Ovary (tissue), 9 donors: ENCODE measurements around the gene PFKFB2. TPM values are rescaled to one million over a fixed set of nuclear protein-coding genes. Genes with fewer than 3 reads are reported as not detected.

Experiments used
- DNase-seq, 5 donors: peaks; one replicate each; pipeline ENCODE4 v3.0.0-alpha.2; 2019 to 2020
- H3K27ac ChIP-seq, 2 donors: fragments of 200-600 bp; one replicate each; pipeline versions ENCODE4 v1.5.1 to v1.8.0; 2019 to 2022
- H3K27me3 ChIP-seq: fragments of 200-600 bp; one replicate; pipeline ENCODE4 v1.8.0; 2022
- H3K36me3 ChIP-seq: fragments of 200-600 bp; sonication (generic); one replicate; pipeline ENCODE4 v1.5.1; 2019
- H3K4me1 ChIP-seq: one replicate; pipeline ENCODE4 v1.8.1; 2013; ENCODE audit warnings: mild to moderate bottlenecking, moderate library complexity; ENCODE audit not compliant: insufficient read depth
- H3K4me3 ChIP-seq: fragments of 200-600 bp; sonication (generic); one replicate; pipeline ENCODE4 v1.5.1; 2017
- H3K9me3 ChIP-seq, 2 donors: fragments of 200-600 bp in 1 of 2; sonication (generic) in 1 of 2; one replicate each; pipeline versions ENCODE4 v1.5.1 to v1.8.1; 2013 to 2019; ENCODE audit warnings: mild to moderate bottlenecking in 1 of 2, moderate library complexity in 1 of 2
- CTCF ChIP-seq, 3 donors: fragments of 450-650 bp in 2 of 3; fragments of 200-600 bp in 1 of 3; IDR thresholded peaks; one replicate each; pipeline versions ENCODE4 v1.5.1 to v1.8.0; 2016 to 2022; ENCODE audit warnings: antibody characterized with exemption in 3 of 3, mild to moderate bottlenecking in 1 of 3
- EP300 ChIP-seq: sonication (generic); formaldehyde crosslinking; IDR thresholded peaks from one replicate; pipeline ENCODE4 v1.6.1; 2017; ENCODE audit warnings: antibody characterized with exemption
- POLR2A ChIP-seq: fragments of 450-650 bp; IDR thresholded peaks from one replicate; pipeline ENCODE4 v1.6.1; 2017; ENCODE audit warnings: antibody characterized with exemption, mild to moderate bottlenecking, moderate library complexity
- WGBS, 3 donors: extraction: QIAGEN DNeasy Blood & Tissue Kit in 1 of 3; methylation state at CpG; one replicate each; pipeline versions ENCODE4 v1.1.5 to v1.1.7; 2013 to 2017; 5-methylcytosine and 5-hydroxymethylcytosine counted together
- intact Hi-C, 4 donors: fragments of 100-400 bp; cut with DNase I; formaldehyde crosslinking; loops; one replicate each; pipeline versions ENCODE4 v1.11.0 to v1.15.1; 2022 to 2023
- polyA plus RNA-seq, 2 donors: library from polyadenylated mRNA; stranded (reverse); fragments of 200-250 nt in 1 of 2; fragments of 350-450 nt in 1 of 2; fragmentation: Illumina TruSeq in 1 of 2; extraction: RNeasy Lipid Tissue Mini Kit (QIAGEN cat#74804) in 1 of 2; gene quantifications; one replicate each; pipeline ENCODE4 v1.2.3, GENCODE V29; 2013 to 2014
- total RNA-seq, 7 donors: library from RNA; depleted of rRNA in 2 of 7; stranded (reverse); fragments of >200 nt in 2 of 7; fragmentation: NEBNext Ultra II Directional in 3 of 7; extraction: Animal tissue kit (Norgen Biotek cat#: 25700) in 3 of 7; gene quantifications; one replicate each; pipeline versions ENCODE4 v1.1.0 to v1.2.4, GENCODE V29; 2016 to 2023
- donor health status: DM: no; HTN: no; CAD: no; lungs with moderate emphysema.
- donor health status: DM: no; HTN: no; CAD: no.
- donor health status: Bipolar disorder and iron deficiency.
- donor health status: DM: yes; HTN: yes; CAD: no.
- donor health status: DM: no; HTN: no; CAD: no.
- donor health status: DM: yes; HTN: yes; CAD: no.

Gene PFKFB2
- total and polyA plus RNA-seq, 9 donors: 3.0 to 11.4 (median 7.7) TPM

GRCh38 chr1:207017615-207018559 lies 35.2 kb upstream of the PFKFB2 start:
- WGBS, 3 donors: 30 to 51% (median 33%) methylated on average over 7 of the region's 7 CpGs
- no peak overlapping the region for H3K27ac ChIP-seq
- H3K4me1 ChIP-seq: no peaks in the 10 kb centered on the region
- H3K36me3 ChIP-seq: no peaks in the 10 kb centered on the region
- H3K4me3 ChIP-seq: no peak overlapping the region
- H3K27me3 ChIP-seq: no peaks in the 10 kb centered on the region
- no peak for DNase-seq
- TF ChIP-seq CTCF (IDR thresholded peaks at IDR 0.05) (no peak), POLR2A (no peak), EP300 (no peak)
- no peaks in the 10 kb centered on the region for H3K9me3 ChIP-seq
- intact Hi-C loops: no loop called here

DNA sequence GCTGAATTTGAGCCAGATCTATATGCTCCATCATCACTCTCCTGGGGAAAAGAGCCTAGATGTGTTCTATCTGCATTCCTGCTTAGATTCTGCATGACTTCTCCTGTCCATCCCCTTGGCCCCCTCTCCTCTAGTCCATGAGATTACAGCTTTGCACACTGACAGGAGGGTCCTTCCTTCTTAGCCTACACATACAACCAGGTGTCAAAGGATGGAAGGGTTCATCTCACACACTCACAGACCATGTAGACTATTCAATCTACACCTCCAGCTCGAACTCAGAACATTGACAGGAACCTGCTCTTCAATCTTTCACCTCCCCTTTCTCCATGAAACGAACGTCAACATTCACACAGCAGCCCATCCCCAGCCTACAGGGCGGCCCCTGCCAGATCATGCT lies 34.4 kb upstream of the PFKFB2 start:
- no peak overlapping the region for H3K4me3 ChIP-seq
- no peaks in the 10 kb centered on the region for H3K4me1 ChIP-seq
- no peaks in the 10 kb centered on the region for H3K27me3 ChIP-seq
- no peaks in the 10 kb centered on the region for H3K9me3 ChIP-seq
- DNase-seq: no peak
- no peak overlapping the region for H3K27ac ChIP-seq
- no peaks in the 10 kb centered on the region for H3K36me3 ChIP-seq
- WGBS, 3 donors: 86 to 94% (median 93%) methylated on average over 4 of the region's 4 CpGs
- intact Hi-C loops: no loop called here
- TF ChIP-seq POLR2A (no peak), CTCF (IDR thresholded peaks at IDR 0.05) (no peak), EP300 (no peak)

DNA sequence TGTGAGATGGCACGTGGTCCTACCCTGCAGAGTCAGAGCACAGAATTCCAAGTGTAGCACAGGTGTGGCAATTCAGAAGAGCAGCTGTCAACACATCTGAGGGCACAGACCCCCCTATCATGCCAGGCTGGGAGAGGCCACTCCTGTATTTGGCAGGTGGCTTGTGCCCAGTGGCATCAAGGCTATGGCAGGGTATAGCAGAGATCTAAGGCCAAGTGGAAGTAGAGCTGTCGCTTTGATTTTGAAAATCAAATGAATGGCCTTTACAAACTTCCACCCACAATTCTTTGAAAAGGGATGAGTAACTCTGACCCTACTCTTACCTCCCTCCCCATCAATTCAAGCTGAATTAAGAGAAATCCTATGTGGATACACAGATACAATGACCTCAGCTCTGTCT lies 33.9 kb upstream of the PFKFB2 start:
- H3K36me3 ChIP-seq: no peaks in the 10 kb centered on the region
- no peak for TF ChIP-seq CTCF (IDR thresholded peaks at IDR 0.05)
- TF ChIP-seq EP300: no peak
- no peak for TF ChIP-seq POLR2A
- no peaks in the 10 kb centered on the region for H3K27me3 ChIP-seq
- intact Hi-C loops: no loop called here
- H3K9me3 ChIP-seq: no peaks in the 10 kb centered on the region
- H3K4me3 ChIP-seq: no peak overlapping the region
- DNase-seq: no peak
- no peaks in the 10 kb centered on the region for H3K4me1 ChIP-seq
- 85 to 98% (median 91%) methylated on average over 2 of the region's 2 CpGs for WGBS, 3 donors
- no peak overlapping the region for H3K27ac ChIP-seq

DNA sequence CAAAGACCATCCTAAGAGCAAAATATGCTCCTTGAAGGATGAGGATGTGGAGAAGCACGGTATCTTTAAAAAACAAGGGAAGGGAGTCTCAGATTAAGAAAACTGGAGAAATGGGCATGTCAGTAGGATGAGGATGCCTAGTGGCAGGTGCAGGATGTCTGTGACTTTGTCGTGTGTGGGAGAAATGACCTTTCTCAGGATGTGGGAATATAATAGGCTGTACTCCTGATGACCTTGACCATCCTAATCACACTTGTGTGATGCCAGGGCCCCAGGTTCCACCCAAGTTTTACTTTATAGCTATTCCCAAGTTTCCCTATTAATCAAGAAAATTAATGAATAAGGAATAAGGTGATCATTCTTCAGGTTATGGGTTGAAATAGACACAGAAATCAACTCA lies 33.4 kb upstream of the PFKFB2 start:
- peaks cover under 1% of the 10 kb centered on the region for H3K4me1 ChIP-seq
- H3K9me3 ChIP-seq: no peaks in the 10 kb centered on the region
- intact Hi-C loops: no loop called here
- 34 to 63% (median 41%) methylated on average over 2 of the region's 2 CpGs for WGBS, 3 donors
- no peak overlapping the region for H3K27ac ChIP-seq
- TF ChIP-seq POLR2A (no peak), EP300 (no peak), CTCF (IDR thresholded peaks at IDR 0.05) (no peak)
- DNase-seq: no peak
- no peak overlapping the region for H3K4me3 ChIP-seq
- no peaks in the 10 kb centered on the region for H3K27me3 ChIP-seq
- no peaks in the 10 kb centered on the region for H3K36me3 ChIP-seq
